ENCODE results near the gene ASTN2.

Gene ASTN2

DNA sequence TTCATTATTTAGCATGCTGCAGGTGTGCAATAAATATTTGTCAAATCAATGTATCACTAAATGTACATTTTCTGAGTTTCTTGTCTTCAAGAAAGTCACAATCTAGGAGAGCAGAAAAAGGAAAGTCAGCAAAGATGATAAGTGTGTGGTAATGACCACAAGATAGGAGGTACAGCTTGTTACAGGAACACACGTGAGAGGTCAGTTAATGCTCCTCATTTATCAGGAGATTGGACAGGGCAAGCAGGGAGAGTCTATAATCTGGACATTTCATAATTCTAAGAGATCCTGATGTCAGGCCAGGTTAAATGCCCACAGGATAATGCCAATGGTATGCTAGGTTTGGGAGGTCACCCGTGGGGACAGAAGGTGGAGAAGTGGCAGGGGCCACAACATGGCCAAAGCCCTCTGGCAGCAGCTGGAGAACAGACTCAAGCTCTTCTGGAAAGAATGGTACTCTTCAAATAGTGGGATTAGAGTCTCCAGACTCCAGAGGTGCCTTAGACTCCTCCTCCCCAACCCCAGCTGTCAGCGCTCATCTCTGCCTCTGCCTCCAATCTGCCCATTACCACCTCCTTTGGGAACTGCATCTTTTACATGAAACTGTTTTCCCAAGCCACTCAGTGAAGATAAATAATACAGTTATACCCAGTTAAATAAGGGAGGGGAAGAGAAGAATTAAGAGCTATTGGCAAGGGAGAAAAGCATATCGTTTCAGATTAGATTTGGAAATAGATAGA lies 114.3 kb downstream of the ASTN2 start:
- no peak for ATAC-seq

DNA sequence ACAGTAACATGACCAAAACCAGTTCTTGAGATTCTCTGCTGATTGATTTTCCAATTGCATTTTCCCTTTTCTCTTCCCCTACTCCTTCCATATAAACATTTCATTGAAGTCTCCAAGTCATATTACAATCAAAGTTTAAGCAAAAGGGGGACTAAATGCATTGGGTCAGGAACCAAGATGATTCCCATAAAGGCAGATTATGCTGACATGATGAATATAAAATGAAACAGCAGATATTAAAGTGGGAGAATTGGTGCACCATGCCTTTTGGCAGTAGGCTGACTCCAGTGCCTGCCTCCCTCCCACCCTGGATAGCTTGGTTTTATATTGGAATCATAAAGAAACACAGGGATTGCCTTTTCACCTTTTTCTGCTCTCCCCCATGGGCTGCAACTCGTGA lies 118.4 kb downstream of the ASTN2 start:
- ATAC-seq = no peak

DNA sequence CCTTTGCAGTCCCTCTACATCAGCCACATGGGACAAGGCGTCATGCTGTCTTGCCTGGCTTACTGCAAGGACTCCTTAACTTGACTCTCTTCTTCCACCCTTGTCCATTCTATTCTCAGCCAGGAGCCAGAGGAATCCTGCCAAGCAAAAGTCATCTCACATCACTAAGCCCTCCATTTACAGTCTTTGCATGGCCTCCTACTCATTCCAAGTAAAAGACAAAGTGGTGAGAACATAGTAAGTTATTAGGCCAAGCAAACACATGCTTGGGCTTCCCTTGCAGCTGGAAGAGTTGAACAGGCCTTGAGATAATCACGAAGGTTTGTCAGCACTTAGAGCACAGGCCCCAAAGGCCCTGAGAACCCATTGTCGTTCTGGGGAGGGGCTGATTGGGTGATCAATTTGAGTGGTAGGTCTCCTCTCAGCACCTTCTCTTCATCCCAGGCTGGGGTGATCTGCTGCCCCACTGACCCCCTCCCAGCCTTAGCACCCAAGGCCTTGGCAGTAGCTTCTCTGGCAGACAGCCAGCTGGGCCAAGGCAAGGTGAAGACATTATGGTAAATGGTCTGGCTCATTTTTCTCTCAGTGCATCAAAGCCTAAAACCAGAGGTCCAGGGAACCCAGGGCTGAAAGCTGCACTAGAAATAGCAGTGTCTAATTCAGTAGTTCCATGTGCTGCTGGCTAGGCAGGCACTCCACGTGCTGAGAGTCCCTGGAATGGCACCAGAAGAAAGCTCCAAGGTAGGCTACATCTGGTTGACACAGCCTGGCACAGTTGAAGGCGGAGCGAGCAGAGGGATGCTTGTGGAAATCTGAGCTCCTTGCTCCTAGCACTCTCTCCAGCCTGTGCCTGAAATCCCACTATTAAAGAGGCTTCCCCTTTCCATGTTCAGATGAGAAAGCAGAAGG lies 121.4 kb downstream of the ASTN2 start:
- no peak for ATAC-seq

DNA sequence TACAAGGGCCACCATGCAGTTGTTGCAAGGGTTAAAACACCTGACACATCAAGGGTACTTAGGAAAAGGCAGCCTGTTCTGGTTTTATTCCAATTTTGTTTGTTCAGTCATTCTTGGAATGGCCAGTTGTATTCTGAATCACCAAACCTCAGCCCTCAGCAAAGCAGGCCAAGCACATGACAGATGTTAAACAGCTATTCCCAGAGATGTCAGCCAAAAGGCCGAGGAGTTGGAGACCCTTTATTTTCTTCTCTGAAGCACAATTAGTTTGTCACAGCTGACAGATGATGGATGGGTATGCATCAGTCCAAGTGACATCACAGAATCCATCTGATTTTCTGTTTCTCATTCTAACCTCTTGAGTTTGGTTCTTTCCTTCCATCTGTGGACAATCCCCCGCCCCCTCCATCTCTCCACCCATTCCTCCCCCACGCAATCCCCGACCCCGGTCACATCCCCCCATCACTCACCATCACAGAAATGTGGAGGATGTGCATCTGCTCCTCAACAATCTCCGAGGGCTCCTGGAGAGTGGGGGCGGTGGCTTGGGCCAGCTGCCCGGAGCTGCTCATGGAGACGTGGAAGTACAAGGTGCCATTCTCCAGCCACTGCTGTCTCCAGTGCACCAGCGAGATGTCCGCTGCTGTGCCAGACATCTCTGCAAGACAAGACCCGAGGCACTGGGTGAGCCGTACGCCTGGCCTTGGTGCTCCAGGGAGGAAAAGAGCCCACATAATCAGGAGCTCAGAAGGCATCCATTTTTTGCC lies 123.8 kb downstream of the ASTN2 start:
- no peak for ATAC-seq

DNA sequence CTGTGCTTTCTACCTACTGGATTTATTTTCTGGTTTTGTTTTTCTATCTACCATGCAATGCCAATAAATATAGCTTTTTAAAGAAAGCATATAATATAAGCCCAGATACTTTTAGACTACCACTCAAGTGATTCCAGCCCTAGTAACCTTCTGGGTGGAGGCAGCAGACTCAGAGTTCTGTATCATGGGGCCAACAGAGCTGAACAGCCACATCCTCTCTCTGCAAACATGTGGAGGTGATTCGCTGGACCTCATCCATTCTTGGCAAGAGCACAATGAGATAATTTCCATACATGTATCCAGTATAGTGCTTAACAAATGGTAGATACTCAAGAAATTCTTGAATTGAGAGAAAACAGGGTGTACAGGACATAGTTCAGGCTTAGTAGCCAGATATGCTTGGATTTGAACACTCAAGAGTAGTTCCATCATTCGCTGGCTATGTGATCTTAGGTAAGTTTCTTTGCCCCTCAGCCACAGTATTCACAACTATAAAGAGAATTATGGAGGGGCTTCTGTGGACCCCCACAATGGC lies 124.5 kb downstream of the ASTN2 start:
- no peak for ATAC-seq

DNA sequence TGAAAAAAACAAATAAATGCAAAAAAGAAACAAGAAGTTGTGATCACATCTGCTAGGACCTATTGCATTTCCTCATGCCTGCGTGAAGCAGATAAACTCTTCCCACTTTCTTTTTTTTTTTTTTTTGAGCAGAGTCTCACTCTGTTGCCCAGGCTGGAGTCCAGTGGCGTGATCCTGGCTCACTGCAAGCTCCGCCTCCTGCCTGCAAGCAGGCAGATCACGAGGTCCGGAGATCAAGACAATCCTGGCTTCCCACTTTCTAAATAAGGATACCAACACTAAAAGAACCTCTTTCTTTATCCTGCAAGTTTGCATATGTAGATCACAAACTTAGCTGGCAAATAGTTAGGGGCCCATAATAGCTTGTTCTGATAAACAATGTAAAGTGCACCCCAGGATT lies 128.6 kb downstream of the ASTN2 start:
- ATAC-seq = no peak

DNA sequence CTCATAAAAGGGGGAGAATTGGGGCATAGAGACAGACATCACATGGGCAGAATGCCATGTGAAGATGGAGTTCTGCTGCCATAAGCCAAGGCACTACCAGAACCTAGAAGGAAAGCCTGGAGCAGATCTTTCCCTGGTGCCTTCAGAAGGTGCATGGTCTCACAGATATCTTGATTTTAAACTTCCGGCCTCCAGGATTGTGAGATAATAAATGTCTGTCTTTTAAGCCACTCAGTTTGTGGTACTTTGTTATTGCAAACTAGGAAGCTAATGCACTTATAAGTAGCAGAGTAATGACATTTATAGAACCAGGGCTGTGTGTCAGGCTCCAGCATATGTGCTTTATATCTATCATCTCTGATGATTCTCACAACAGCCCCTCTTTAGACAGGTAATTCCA lies 130.4 kb downstream of the ASTN2 start:
- ATAC-seq = no peak

DNA sequence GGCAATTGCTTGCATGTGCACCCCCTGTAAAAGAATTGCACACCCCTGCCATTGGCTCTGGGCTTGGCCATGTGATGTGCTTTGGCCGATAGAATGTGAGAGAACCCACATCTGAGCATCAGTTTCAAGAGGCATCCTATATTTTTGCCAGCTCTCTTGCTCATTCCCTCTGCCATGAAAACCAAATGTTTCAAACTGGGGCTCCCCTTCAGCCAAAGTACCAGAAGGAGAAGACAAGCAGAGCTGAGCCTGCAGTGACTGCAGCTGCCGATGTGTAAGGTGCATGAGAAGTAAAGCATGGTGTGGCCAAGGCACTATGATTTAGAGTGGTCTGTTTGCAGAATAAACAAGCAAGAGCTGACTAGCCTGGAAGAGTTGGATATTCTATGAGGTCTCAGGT lies 132.3 kb downstream of the ASTN2 start:
- no peak for ATAC-seq

DNA sequence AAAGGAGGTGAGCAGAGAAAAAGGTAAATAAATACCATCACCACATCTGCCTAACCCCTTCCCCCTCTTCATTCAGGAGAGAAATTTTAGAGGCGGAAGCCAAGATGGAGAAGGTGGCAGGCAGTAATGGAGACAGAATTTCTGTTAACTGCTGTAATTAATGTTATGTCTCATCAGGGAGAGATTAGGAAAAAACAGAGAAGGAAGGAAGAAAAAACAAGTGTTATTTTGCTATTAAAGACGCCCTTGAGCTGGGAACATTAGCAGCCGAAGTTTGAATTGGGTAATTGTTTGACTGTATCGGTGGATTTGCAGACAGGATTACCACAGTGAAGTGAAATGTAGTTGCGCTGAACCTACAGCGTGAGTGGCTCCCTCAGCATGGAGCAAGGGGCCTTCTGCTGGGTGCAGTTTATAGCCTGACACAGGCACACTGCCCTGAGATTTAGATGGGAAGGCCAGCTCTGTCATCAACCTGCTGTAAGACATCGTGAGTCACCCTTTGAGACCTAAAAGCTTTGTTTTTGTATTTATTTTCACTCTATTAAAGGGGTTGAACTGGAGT lies 136.3 kb downstream of the ASTN2 start:
- no peak for ATAC-seq

DNA sequence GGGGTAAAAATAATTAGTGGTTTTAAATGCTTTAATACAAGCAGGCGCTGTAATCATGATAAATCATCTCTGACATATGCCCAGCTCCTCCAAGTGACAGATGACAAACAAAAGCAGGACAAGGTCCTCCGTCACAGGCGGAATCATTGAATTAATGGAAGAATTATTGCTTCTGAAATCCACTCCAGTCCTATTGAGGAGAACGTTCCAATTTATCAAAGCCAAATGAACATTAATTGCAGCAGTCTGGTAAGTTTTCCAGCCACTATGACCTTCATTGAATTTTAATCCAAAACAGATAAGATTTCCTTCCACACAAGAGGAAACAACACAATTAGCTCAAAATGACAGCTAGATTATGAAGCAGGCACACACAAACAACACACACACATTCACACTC lies 136.8 kb downstream of the ASTN2 start:
- ATAC-seq = no peak

DNA sequence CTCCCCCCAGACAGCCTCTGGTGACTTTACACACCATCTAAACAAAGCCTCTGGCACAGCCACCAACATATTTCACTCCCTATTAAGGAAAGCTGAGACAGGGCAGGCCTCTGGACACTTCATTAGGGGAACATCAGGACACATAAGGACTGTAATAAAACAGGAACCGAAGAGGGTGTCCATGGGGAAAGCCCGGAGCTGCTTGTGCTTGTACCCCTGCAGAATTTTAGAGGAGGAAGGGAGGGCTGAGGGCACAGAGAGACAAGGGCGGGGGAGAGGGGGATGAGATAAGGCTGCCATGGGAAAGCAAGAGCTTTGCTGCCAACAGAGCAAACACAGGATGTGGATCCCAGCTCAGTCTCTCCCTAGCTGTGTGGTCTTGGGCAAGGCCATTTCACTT lies 138.4 kb downstream of the ASTN2 start:
- no peak for ATAC-seq

DNA sequence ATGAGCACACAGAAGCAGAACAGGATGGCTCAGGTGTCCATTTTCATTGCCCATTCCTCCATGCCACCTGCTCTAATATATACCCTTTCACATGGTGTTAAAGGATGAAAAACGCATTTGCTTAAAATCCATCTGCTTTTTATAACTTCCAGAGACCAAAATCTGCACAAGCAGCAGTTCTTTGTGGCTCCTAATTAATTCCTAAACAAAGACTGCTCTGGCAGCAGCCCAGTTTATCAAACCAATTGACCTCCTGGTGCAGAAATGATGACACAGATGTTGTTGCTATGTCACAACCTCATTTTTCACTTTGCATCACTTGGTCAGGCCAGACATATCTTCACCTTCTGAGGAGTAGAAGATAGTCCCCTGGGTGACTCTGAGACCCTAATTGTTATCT lies 141.2 kb downstream of the ASTN2 start:
- no peak for ATAC-seq

DNA sequence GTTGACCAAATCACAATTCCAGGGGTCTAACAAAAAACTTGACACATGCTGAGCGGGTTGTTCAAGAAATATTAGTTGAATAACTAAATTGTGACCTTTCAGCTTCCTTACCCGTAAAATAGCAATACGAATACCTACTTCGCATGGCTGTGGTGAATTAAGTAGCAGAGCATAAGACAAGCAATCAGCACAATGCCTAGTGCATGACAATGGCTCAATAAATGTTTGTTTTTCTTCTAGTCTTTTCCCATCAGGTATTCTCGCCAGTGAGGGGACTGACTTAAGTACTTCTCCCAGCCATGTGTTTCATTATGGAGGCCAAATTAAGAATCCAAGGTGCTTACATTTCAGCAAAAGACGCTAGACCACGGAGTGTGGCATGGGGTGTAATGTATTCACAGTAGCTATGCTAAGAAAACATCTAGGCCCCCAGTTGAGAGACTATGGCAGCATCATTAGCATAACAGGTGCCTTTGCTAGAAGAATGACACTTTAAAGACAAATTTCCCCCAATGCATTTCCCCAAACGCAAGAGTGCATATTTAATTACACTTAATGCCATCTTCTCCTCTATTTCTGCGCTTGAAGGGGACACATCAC lies 145.9 kb downstream of the ASTN2 start:
- no peak for ATAC-seq

DNA sequence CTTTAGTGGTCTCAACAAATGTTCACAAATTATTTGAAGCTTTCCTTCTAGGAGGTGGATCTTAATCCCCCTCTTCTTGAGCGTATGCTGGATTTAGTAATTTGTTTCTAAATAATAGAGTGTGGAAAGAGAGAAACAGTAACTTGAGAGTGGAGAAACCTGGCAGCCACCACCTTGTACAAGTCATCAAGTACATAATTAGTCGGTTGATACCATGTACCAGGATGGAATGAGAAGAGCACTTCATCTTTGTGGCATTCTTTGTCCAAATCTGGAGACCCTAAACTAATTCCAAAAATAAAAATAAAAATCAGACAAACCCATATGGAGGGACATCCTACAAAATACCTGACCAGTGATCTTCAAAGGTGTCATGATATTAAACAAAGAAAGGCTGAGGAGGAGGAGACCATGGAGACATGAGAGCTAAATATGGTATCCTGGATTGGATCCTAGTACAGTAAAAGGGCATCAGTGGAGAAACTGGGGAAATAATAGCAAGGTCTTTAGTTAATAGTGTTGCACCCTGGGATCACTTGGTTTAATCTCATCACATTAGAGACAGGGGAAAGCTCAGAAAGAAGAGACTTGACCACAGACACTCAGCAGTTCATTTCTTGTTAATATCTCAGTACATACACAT lies 147.9 kb downstream of the ASTN2 start:
- ATAC-seq = no peak

DNA sequence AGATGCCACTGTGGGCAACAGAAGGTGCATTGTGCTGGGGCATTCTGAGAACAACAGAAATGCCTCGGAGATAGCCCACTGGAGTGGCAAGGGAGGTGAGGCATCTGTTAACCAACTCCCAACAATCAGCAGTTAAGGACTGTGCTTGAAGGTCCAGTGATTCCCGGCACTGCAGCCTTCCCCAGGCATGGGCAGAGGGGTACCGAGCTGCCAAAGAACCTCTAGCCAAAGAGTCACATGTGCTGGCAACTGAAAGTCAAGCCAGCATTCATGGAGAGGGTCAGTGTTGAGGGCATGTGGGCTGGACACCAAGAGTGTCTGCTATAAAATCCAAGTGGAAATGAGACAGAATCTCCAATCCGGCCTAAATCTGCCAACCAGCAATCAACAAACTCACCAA lies 149.6 kb downstream of the ASTN2 start:
- ATAC-seq = no peak

DNA sequence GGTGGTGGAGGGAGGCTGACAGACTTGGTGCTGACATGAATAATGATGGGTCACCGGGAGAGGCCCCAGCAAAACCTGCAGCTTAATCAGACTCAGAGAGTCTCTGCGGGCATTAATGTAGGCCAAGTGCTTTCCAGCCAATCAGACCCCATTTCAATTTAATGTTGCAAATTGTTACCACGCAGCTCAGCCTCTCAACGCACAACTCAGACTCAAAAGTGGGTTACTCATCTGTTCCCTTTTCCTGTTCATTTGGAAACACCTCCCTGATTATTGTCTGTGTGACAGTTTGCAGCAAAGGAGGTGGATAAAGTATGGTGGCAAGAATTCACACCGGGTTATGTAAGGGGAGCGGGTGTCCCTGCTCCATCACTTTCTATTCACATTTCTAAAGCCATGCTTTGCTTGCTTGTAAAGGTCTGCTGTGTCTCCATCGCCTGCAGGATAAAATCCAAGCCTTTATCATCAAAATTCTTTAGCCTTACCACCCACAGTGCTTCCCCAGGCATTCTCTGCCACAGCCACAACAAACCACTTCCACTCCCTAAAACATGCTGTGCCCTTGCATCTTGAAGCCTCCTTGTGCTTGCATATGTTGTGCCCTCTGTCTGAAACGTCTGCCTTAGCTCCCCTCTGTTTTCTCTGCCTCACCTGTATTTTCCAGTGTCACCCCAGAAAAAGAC lies 156.5 kb downstream of the ASTN2 start:
- ATAC-seq = no peak

DNA sequence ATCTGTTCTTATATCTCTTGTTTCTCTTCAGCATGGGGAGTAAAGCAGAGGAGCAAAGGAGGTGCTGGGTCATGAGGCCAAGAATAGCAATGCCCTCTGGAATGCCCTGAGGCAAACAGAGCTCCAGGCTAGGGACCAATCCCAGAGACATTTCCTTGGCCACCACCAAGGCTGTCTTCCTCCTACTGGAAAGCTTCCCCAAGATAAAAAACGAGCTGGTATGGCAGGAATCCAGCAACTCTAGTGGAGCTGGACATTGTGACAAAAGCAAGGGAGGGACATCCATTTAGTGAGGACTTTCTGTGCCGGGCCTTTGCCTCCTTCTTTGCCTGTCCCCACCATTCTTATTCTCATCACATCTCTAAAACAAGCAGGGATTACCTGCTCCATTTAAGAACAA lies 161.6 kb downstream of the ASTN2 start:
- no peak for ATAC-seq

DNA sequence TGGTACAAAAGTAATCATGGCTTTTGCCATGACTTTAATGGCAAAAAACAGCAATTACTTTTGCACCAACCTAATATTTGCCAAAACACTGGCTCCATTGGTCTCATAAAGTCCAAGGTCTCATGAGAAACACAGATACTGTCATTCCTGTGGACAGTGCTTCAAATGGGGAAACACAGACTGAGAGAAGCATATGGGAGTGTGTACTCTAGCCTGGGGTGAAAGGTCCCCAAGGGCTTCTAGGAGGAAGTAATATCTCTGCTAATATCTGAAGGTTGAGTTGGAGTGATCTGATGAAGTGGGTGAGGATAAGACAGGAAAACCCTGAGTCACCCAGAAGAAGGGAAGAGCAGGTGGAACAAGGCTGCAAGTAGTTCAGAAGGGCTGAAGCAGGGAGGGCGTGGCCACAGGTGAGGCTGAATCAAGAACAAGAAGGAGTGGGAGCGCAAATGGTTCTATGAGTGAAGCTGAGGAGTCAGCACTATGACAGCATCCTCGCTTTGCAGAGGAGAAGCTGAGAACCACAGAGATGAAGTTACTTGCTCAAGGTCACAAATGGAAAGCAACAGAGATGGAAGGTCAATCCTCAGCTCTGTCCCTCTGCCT lies 164.1 kb downstream of the ASTN2 start:
- ATAC-seq = no peak

DNA sequence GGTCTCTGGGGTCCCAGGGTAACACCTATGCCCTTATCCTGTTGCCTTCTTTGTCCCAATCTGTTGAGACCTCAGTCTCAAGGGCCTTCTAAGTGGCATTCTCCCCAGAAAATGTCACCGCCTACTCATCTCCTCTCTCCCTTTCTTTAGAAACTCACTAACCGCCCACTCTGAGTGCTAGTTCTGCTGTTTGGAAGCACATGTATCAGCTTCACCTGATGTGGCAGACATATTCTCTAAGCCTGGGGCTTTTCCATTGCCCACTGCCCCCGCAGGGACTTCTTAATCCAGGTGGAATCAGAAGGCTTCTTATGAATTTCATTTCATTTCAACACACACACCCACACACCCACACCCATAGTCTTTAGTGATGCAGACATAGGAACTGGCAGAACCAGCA lies 165.1 kb downstream of the ASTN2 start:
- no peak for ATAC-seq

DNA sequence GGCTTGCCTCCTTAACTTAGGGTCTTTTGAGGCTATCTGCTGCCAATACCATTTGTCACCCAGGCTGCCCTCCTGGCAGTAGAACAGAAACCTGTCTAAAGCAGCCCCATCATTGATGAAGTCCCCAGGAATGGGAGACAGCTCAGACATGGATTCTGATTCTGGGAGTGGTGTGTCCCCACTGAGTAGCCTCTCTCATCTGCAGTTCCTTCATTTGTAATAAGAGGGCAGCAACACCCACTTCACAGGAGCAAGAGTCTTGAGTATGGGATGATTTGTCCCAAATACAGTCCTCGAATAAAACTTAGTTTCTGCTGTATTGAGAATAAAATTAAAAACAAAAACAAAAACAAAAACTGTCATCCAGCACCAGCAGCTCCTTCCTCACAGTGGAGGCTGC lies 167.6 kb downstream of the ASTN2 start:
- no peak for ATAC-seq

Measured in activated CD4-positive, CD25-positive, alpha-beta regulatory T cell treated with anti-CD3 and anti-CD28 coated beads, Interleukin-2, amount 50 U/mL, for 24 hours (primary cell).